IMR-90 (cell line): ENCODE data around the gene DIP2C. TPM values are rescaled to one million over a fixed set of nuclear protein-coding genes. Genes with fewer than 3 reads are reported as not detected.

Source experiments
- ATAC-seq: fragments of 200-7000 bp; cut with Tn5 transposase; 2 replicates; pipeline ENCODE4 v1.9.1; 2020; ENCODE audit warnings: low read depth, mild to moderate bottlenecking, moderate library complexity
- BruUV-seq: library from RNA; stranded (reverse); fragments of 400-500 nt; replicated peaks from 2 replicates; lab custom pipeline; 2021; lab: Mats Ljungman, UMichigan
- CTCF ChIA-PET: fragments of 300-600 bp; formaldehyde crosslinking; extraction: SDS; loops from one replicate; lab custom pipeline; 2021; ENCODE audit warnings: antibody characterized with exemption; lab: Yijun Ruan, JAX
- POLR2A ChIA-PET: fragments of 300-600 bp; sonication (Branson Sonifier 250); formaldehyde crosslinking; loops from one replicate; lab custom pipeline; 2022; ENCODE audit warnings: antibody characterized with exemption; ENCODE audit not compliant: unreplicated experiment; lab: Charles Lee
- DNase-seq: peaks from one replicate; pipeline ENCODE4 v3.0.0; 2013
- H2AFZ ChIP-seq: replicated peaks from 2 replicates; pipeline ENCODE3; 2013; ENCODE audit warnings: low read length, mild to moderate bottlenecking; ENCODE audit not compliant: poor library complexity
- H2AK5ac ChIP-seq: 2 replicates; pipeline ENCODE4 v1.6.1; 2013; ENCODE audit warnings: low read depth, low read length, inconsistent platforms
- H2AK9ac ChIP-seq: replicated peaks from 2 replicates; pipeline ENCODE3; 2013; ENCODE audit warnings: mild to moderate bottlenecking, low read depth, low read length, moderate library complexity; ENCODE audit not compliant: poor library complexity
- H2BK120ac ChIP-seq: 2 replicates; pipeline ENCODE4 v1.6.1; 2013; ENCODE audit warnings: low read depth, low read length, inconsistent platforms
- H2BK15ac ChIP-seq: 3 replicates; pipeline ENCODE4 v1.6.1; 2013; ENCODE audit warnings: low read depth, low read length, inconsistent platforms
- H2BK20ac ChIP-seq: 2 replicates; pipeline ENCODE4 v1.6.1; 2013; ENCODE audit warnings: low read depth, mild to moderate bottlenecking, inconsistent platforms, low read length, moderate library complexity
- H2BK5ac ChIP-seq: 2 replicates; pipeline ENCODE4 v1.6.1; 2013; ENCODE audit warnings: mild to moderate bottlenecking, low read depth, low read length, inconsistent platforms; ENCODE audit not compliant: poor library complexity, severe bottlenecking
- H3K14ac ChIP-seq: replicated peaks from 2 replicates; pipeline ENCODE4 v1.6.1; 2013; ENCODE audit warnings: low read depth, low read length, inconsistent platforms
- H3K18ac ChIP-seq: 2 replicates; pipeline ENCODE4 v1.6.1; 2013; ENCODE audit warnings: low read depth, low read length, control low read depth
- H3K23ac ChIP-seq: 2 replicates; pipeline ENCODE4 v1.6.1; 2013; ENCODE audit warnings: low read depth, low read length, inconsistent platforms
- H3K27ac ChIP-seq: 2 replicates; pipeline ENCODE4 v1.5.1; 2013; ENCODE audit warnings: mild to moderate bottlenecking, control low read depth, low read length; ENCODE audit not compliant: insufficient read depth
- H3K27me3 ChIP-seq: 2 replicates; pipeline ENCODE4 v1.6.1; 2013; ENCODE audit warnings: low read length; ENCODE audit not compliant: control insufficient read depth, insufficient read depth
- H3K36me3 ChIP-seq: 2 replicates; pipeline ENCODE4 v1.6.1; 2013; ENCODE audit warnings: low read length, mixed read lengths; ENCODE audit not compliant: control insufficient read depth, insufficient read depth
- H3K4ac ChIP-seq: 2 replicates; pipeline ENCODE4 v1.6.1; 2013; ENCODE audit warnings: low read depth, low read length, inconsistent platforms
- H3K4me1 ChIP-seq: 2 replicates; pipeline ENCODE4 v1.6.1; 2013; ENCODE audit warnings: low read length, mixed read lengths; ENCODE audit not compliant: control insufficient read depth, insufficient read depth
- H3K4me2 ChIP-seq: 2 replicates; pipeline ENCODE4 v1.6.1; 2013; ENCODE audit warnings: low read depth, mild to moderate bottlenecking, control low read depth, low read length, moderate library complexity
- H3K4me3 ChIP-seq: 2 replicates; pipeline ENCODE4 v1.5.1; 2013; ENCODE audit warnings: low read depth, mild to moderate bottlenecking, control low read depth, low read length, moderate library complexity; ENCODE audit not compliant: insufficient read depth
- H3K56ac ChIP-seq: 2 replicates; pipeline ENCODE4 v1.6.1; 2013; ENCODE audit warnings: low read length, inconsistent platforms; ENCODE audit not compliant: insufficient read depth; ENCODE audit errors: extremely low read depth
- H3K79me1 ChIP-seq, 2 experiments: 2 replicates each; pipeline ENCODE4 v1.6.1; 2013; ENCODE audit warnings: low read length in 2 of 2, inconsistent platforms in 1 of 2, low read depth in 1 of 2
- H3K9ac ChIP-seq: 2 replicates; pipeline ENCODE4 v1.6.1; 2013; ENCODE audit warnings: low read depth, low read length, control low read depth
- H3K9me1 ChIP-seq: 2 replicates; pipeline ENCODE4 v1.6.1; 2013; ENCODE audit warnings: low read length, inconsistent platforms; ENCODE audit not compliant: insufficient read depth
- H3K9me3 ChIP-seq: 2 replicates; pipeline ENCODE4 v1.6.1; 2013; ENCODE audit warnings: low read length; ENCODE audit not compliant: control insufficient read depth, insufficient read depth
- H4K20me1 ChIP-seq: 2 replicates; pipeline ENCODE4 v1.6.1; 2013; ENCODE audit warnings: low read length, inconsistent platforms; ENCODE audit not compliant: insufficient read depth
- H4K5ac ChIP-seq: 2 replicates; pipeline ENCODE4 v1.6.1; 2013; ENCODE audit warnings: mild to moderate bottlenecking, low read depth, low read length, control low read depth
- H4K8ac ChIP-seq, 2 experiments: 2 replicates each; pipeline ENCODE4 v1.6.1; 2013; ENCODE audit warnings: low read depth in 2 of 2, low read length in 2 of 2, control low read depth in 1 of 2, inconsistent platforms in 1 of 2
- H4K91ac ChIP-seq: 2 replicates; pipeline ENCODE4 v1.6.1; 2013; ENCODE audit warnings: low read depth, low read length, inconsistent platforms; ENCODE audit not compliant: insufficient read depth
- CEBPB ChIP-seq: IDR thresholded peaks from 2 replicates; pipeline ENCODE4 v1.6.1; 2012; ENCODE audit warnings: low read depth, low read length, improper control_type of control experiment
- FOS ChIP-seq: fragments of 150-350 bp; IDR thresholded peaks from 2 replicates; pipeline ENCODE4 v1.6.1; 2016; ENCODE audit warnings: low read depth, low read length
- WGBS, 2 experiments: methylation state at CpG; one replicate each; pipeline versions ENCODE4 v1.1.5 to v1.1.7; 2013; ENCODE audit warnings: missing lambda C conversion rate in 2 of 2; ENCODE audit not compliant: insufficient read length in 1 of 2; ENCODE audit errors: extremely low coverage in 2 of 2; 5-methylcytosine and 5-hydroxymethylcytosine counted together
- dilution Hi-C: fragments of 300-500 bp; cut with HindIII; formaldehyde crosslinking; loops from one replicate; pipeline ENCODE4 v1.14.3; 2018; ENCODE audit warnings: low sequenced_read_pairs; ENCODE audit not compliant: unreplicated experiment
- in situ Hi-C: fragments of 300-500 bp; cut with MboI; formaldehyde crosslinking; loops from 3 replicates; pipeline ENCODE4 v1.14.3; 2019; ENCODE audit warnings: low sequenced_read_pairs, inconsistent platforms, mixed read lengths
- intact Hi-C: fragments of 100-400 bp; cut with micrococcal nuclease; formaldehyde crosslinking; loops from 2 replicates; pipeline ENCODE4 v1.10.0; 2022
- polyA plus RNA-seq, 3 experiments: library from polyadenylated mRNA; depleted of rRNA; stranded (reverse); fragments of >200 nt; gene quantifications; 2 replicates each; pipeline ENCODE4 v1.2.3, GENCODE V29; 2012; ENCODE audit warnings: low replicate concordance in 1 of 3
- total RNA-seq: library from RNA; depleted of rRNA; stranded (reverse); fragments of >200 nt; gene quantifications from 2 replicates; pipeline ENCODE4 v1.2.3, GENCODE V29; 2012

Gene DIP2C
- total and polyA plus RNA-seq, 2 of the 4 experiments (the other 2 are of a cell fraction), result 8.6 to 17.3 TPM

DNA sequence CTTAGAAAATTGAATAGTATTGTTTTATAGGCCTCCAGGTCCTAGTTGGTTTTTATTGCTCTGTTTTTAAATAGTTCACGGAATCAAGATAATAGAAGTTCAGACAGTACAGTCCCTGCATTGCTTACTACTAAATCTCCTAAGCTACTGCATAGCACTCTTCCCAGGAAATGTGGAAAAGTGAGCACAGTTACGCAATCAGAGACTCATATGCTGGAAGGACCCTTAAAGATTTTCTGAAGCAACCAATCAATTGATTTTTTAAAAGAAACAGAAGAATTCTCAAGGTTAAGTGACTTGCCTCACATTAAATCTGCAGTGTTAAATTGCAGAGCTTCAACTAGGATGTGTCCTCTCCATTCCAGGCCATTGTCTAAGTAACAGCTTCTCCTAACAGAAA lies 23.1 kb upstream of the DIP2C start:
- TF ChIP-seq FOS, result no peak
- TF ChIP-seq CEBPB, result peak; percentile 85
- ATAC-seq (no peak), DNase-seq (no peak)
- H3K4me1 ChIP-seq, result no peaks in the 10 kb centered on the region
- no peak overlapping the region for H4K5ac ChIP-seq
- CTCF ChIA-PET, result no interaction called here
- no peak overlapping the region for H2AFZ ChIP-seq
- no peak overlapping the region for H2BK20ac ChIP-seq
- H3K4me2 ChIP-seq, result no peak overlapping the region
- H3K27me3 ChIP-seq, result peaks cover 13% of the 10 kb centered on the region
- in situ Hi-C loops (no loop called here), intact Hi-C loops (no loop called here), dilution Hi-C loops (no loop called here)
- H3K18ac ChIP-seq, result no peak overlapping the region
- H2BK15ac ChIP-seq, result no peak overlapping the region
- H3K79me1 ChIP-seq, result no peaks in the 10 kb centered on the region
- no peak overlapping the region for H3K56ac ChIP-seq
- no peak overlapping the region for H4K91ac ChIP-seq
- H2AK5ac ChIP-seq, result no peak overlapping the region
- no peak overlapping the region for H3K4ac ChIP-seq
- no peaks in the 10 kb centered on the region for H3K9me1 ChIP-seq
- no peak overlapping the region for H3K27ac ChIP-seq
- H3K4me3 ChIP-seq, result no peak overlapping the region
- BruUV-seq, result no TSS peak
- no peak overlapping the region for H2AK9ac ChIP-seq
- no peaks in the 10 kb centered on the region for H3K36me3 ChIP-seq
- H4K20me1 ChIP-seq, result no peaks in the 10 kb centered on the region
- no peak overlapping the region for H3K23ac ChIP-seq
- H2BK5ac ChIP-seq, result no peak overlapping the region
- POLR2A ChIA-PET, result no interaction called here
- no peak overlapping the region for H3K9ac ChIP-seq
- no peak overlapping the region for H3K14ac ChIP-seq
- WGBS, 2 experiments, result no CpG with 5 or more reads among the region's 2 CpGs
- H2BK120ac ChIP-seq, result no peak overlapping the region
- peaks cover 15% of the 10 kb centered on the region for H3K9me3 ChIP-seq
- no peak overlapping the region for H4K8ac ChIP-seq
